Activated naive CD4-positive, alpha-beta T cell treated with anti-CD3 and anti-CD28 coated beads, Interleukin-2, amount 10 ng/mL, durations not matched to agents 7 days and 5 days (primary cell): Measurements from ENCODE around the gene C3orf22.

Experiments
- CTCF ChIA-PET: fragments of 350-600 bp; sonication (Branson Sonifier 250); formaldehyde crosslinking; loops from one replicate; lab custom pipeline; 2021; ENCODE audit warnings: antibody characterized with exemption; lab: Charles Lee
- DNase-seq: peaks from one replicate; pipeline ENCODE4 v3.0.0-alpha.2; 2020
- H3K27ac Mint-ChIP-seq: one replicate; pipeline ENCODE4 v1.8.0; 2021; ENCODE audit warnings: mild to moderate bottlenecking, moderate library complexity, mixed read lengths
- H3K27me3 Mint-ChIP-seq: one replicate; pipeline ENCODE4 v1.8.0; 2021; ENCODE audit warnings: mild to moderate bottlenecking, mixed read lengths
- H3K36me3 Mint-ChIP-seq: one replicate; pipeline ENCODE4 v1.8.0; 2021; ENCODE audit warnings: mixed read lengths
- H3K4me1 Mint-ChIP-seq: one replicate; pipeline ENCODE4 v1.8.0; 2021; ENCODE audit warnings: mixed read lengths
- H3K4me3 Mint-ChIP-seq: one replicate; pipeline ENCODE4 v1.8.0; 2021; ENCODE audit warnings: mild to moderate bottlenecking, moderate library complexity, mixed read lengths
- H3K9me3 Mint-ChIP-seq: one replicate; pipeline ENCODE4 v1.8.0; 2021; ENCODE audit warnings: mixed read lengths

The C3orf22 gene

GRCh38 chr3:126531051-126531330 lies 27.7 kb downstream of the C3orf22 start:
- CTCF ChIA-PET: interaction anchor here (1.0 kb wide), 1 partner anchor 8 kb away, joined by 3 read pairs; no protein-coding TSS in a partner anchor
- no peaks in the 10 kb centered on the region for H3K36me3 Mint-ChIP-seq
- peaks cover 28% of the 10 kb centered on the region for H3K27me3 Mint-ChIP-seq

DNA sequence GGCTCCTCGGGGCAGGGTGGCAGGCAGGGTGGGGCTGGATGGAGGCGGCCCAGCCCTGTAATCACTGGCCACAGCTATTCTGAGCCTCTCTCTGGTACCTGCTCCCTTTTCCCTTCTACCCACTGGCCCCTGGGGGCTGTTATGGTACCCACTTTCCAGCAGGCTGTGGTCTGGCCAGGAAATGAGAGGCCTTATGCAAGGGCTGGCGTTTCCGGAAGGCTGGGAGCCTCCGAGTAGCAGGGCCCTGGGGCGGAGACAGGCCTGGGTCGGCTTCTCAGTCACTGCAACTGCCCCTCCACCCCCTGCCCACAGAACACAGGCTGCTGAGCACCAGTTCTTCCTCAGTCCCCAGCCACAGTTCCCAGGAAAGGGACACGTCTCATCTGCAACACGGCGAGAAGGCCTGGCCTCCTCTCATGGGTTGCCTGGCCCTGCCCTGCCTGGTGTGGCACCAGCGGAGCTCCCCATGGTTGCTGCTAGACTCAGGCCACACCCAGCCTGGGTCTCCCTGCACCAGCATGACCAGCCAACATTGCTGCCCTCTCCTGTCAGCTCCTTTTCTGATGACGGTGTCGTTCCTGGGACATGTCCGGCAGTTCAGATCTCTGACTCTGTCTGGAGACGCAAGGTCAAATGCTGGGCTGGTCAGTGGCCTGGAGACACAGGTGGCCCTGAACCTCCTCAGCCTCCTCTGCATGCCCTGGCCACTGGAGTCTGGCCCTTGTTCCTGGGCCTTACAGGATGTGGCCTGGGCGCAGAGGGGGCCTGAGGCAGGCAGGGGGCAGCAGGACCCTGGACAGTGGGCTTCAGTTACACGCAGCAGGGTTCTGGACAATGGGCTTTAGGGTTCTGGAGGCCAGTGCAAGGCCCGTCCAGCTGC lies 28.3 kb downstream of the C3orf22 start:
- H3K4me1 Mint-ChIP-seq: no peaks in the 10 kb centered on the region
- H3K36me3 Mint-ChIP-seq: no peaks in the 10 kb centered on the region
- peaks cover 28% of the 10 kb centered on the region for H3K27me3 Mint-ChIP-seq
- CTCF ChIA-PET: interaction anchor here (1.0 kb wide), 1 partner anchor 8 kb away, joined by 3 read pairs; no protein-coding TSS in a partner anchor
- DNase-seq: no peak
- H3K4me3 Mint-ChIP-seq: no peak overlapping the region
- no peaks in the 10 kb centered on the region for H3K9me3 Mint-ChIP-seq
- no peak overlapping the region for H3K27ac Mint-ChIP-seq

More at GRCh38 chr3:126531051-126531330, 27.7 kb downstream of the C3orf22 start:
- no peak for DNase-seq
- Mint-ChIP-seq H3K27ac (no peak overlapping the region), H3K4me1 (no peaks in the 10 kb centered on the region), H3K4me3 (no peak overlapping the region), H3K9me3 (no peaks in the 10 kb centered on the region)

DNA sequence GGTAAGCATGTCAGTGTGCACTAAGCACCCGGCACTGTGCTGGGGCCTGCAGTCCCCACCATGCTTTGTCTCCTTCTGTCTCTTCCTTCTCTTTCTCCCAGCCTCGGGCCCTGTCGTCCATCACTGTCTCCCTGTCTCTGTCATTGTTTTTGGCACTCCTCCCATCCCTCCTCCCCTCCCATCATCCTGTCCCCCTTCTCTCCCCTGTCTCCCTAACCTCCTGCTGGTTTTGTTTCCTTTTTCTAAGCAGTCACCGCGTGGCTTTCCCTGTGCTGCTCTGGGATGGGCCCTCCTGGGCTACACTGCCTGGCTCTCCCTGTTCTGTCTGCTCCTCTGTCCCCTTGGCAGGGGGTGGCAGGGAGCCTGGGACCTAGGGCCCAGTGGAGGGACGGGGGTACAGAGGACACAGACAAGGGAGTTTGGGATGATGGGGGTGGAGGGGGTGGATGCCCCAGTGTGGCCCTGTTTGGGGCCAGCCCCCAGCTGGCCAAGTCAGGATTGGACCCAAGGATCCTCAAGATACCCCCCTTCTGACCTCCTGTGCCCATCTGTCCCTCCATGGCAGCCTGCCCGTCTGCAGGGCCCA lies 29.1 kb downstream of the C3orf22 start:
- no peaks in the 10 kb centered on the region for H3K36me3 Mint-ChIP-seq
- H3K9me3 Mint-ChIP-seq: no peaks in the 10 kb centered on the region
- no peak overlapping the region for H3K4me3 Mint-ChIP-seq
- H3K27me3 Mint-ChIP-seq: peaks cover 34% of the 10 kb centered on the region
- no peak for DNase-seq
- CTCF ChIA-PET: no interaction called here
- H3K4me1 Mint-ChIP-seq: no peaks in the 10 kb centered on the region
- no peak overlapping the region for H3K27ac Mint-ChIP-seq

- H3K27me3 Mint-ChIP-seq: peaks cover 36% of the 10 kb centered on the region
- H3K4me1 Mint-ChIP-seq: no peaks in the 10 kb centered on the region
- H3K9me3 Mint-ChIP-seq: no peaks in the 10 kb centered on the region
- CTCF ChIA-PET: no interaction called here
- no peak for DNase-seq
- no peak overlapping the region for H3K27ac Mint-ChIP-seq
- no peaks in the 10 kb centered on the region for H3K36me3 Mint-ChIP-seq
- H3K4me3 Mint-ChIP-seq: no peak overlapping the region
These were observed 29.8 kb downstream of the C3orf22 start for GRCh38 chr3:126528800-126529541.

GRCh38 chr3:126528419-126528799 lies 30.3 kb downstream of the C3orf22 start:
- Mint-ChIP-seq H3K4me1 (no peaks in the 10 kb centered on the region), H3K27ac (no peak overlapping the region), H3K4me3 (no peak overlapping the region), H3K27me3 (peaks cover 36% of the 10 kb centered on the region), H3K36me3 (no peaks in the 10 kb centered on the region), H3K9me3 (no peaks in the 10 kb centered on the region)
- DNase-seq: no peak
- CTCF ChIA-PET: no interaction called here

- no peak overlapping the region for H3K27ac Mint-ChIP-seq
- H3K27me3 Mint-ChIP-seq: peaks cover 42% of the 10 kb centered on the region
- H3K36me3 Mint-ChIP-seq: no peaks in the 10 kb centered on the region
- H3K9me3 Mint-ChIP-seq: no peaks in the 10 kb centered on the region
- H3K4me3 Mint-ChIP-seq: no peak overlapping the region
- H3K4me1 Mint-ChIP-seq: no peaks in the 10 kb centered on the region
- CTCF ChIA-PET: no interaction called here
- DNase-seq: no peak
These were observed 31.1 kb downstream of the C3orf22 start for GRCh38 chr3:126527455-126528211.

- H3K36me3 Mint-ChIP-seq: no peaks in the 10 kb centered on the region
- no peaks in the 10 kb centered on the region for H3K4me1 Mint-ChIP-seq
- CTCF ChIA-PET: no interaction called here
These were observed 31.7 kb downstream of the C3orf22 start for GRCh38 chr3:126527006-126527405.

DNA sequence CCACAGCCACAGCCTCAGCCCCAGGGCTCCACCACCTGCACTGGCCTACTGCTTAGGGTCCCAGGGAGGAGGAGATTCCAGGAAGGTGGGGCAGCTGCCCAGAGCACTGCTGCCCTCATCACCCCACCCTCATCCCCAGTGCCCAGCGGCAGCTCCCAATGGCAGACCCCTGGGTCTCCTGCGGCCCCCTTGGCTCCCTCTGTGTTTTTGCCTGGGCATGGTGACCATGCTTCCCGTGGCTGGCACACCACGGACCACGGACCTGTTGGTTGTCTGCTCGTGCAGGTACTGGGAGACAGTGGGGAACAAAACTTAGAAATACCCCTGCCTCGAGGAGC lies 32.1 kb downstream of the C3orf22 start:
- Mint-ChIP-seq H3K4me1 (no peaks in the 10 kb centered on the region), H3K36me3 (no peaks in the 10 kb centered on the region), H3K4me3 (no peak overlapping the region), H3K27me3 (peaks cover 51% of the 10 kb centered on the region), H3K27ac (no peak overlapping the region), H3K9me3 (no peaks in the 10 kb centered on the region)
- CTCF ChIA-PET: no interaction called here
- DNase-seq: no peak

More at GRCh38 chr3:126527006-126527405, 31.7 kb downstream of the C3orf22 start:
- Mint-ChIP-seq H3K27me3 (peaks cover 47% of the 10 kb centered on the region), H3K27ac (no peak overlapping the region), H3K4me3 (no peak overlapping the region), H3K9me3 (no peaks in the 10 kb centered on the region)
- DNase-seq: no peak

GRCh38 chr3:126525853-126526667 lies 32.7 kb downstream of the C3orf22 start:
- H3K36me3 Mint-ChIP-seq: no peaks in the 10 kb centered on the region
- peaks cover 54% of the 10 kb centered on the region for H3K27me3 Mint-ChIP-seq
- no peak for DNase-seq
- H3K9me3 Mint-ChIP-seq: no peaks in the 10 kb centered on the region
- H3K27ac Mint-ChIP-seq: no peak overlapping the region
- no peak overlapping the region for H3K4me3 Mint-ChIP-seq
- CTCF ChIA-PET: no interaction called here
- no peaks in the 10 kb centered on the region for H3K4me1 Mint-ChIP-seq

DNA sequence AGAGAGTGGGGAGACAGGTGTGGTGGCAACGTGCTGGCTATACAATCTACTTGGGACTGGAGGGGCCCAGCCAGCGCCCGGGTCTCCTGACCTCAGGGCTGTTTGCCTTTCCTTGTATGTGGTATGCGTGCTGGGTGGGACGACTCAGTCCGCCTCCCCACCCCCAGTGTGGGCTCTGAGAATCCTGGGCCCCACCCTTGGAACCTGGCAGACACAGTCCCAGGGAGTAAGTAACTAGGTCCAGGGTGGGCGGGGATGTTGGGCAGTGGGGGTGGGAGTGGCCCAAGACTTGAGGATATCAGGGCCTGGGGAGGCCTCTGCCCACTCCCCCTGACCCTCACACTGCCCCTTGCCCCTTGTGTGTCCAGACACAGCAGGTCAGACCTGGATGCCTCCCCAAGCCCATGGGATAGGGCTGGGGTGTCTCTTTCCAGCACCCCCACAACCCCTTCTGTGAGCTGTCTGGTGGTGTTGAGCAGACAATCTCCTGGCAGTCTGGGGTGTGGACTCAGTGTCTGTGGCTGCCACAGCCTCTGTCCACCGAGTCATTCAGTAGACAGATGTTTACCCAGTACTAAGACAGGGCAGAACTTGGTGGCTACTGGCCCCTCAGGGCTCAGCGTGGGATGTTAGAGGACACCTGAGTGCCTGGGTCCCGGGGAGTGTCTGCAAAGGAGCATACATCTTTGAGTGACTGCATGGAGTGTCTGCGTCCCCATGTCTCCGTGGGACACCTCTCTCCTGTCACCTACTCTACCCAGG lies 33.5 kb downstream of the C3orf22 start:
- Mint-ChIP-seq H3K36me3 (no peaks in the 10 kb centered on the region), H3K4me1 (no peaks in the 10 kb centered on the region), H3K4me3 (no peak overlapping the region), H3K27ac (no peak overlapping the region), H3K27me3 (peaks cover 51% of the 10 kb centered on the region), H3K9me3 (no peaks in the 10 kb centered on the region)
- CTCF ChIA-PET: no interaction called here
- no peak for DNase-seq

DNA sequence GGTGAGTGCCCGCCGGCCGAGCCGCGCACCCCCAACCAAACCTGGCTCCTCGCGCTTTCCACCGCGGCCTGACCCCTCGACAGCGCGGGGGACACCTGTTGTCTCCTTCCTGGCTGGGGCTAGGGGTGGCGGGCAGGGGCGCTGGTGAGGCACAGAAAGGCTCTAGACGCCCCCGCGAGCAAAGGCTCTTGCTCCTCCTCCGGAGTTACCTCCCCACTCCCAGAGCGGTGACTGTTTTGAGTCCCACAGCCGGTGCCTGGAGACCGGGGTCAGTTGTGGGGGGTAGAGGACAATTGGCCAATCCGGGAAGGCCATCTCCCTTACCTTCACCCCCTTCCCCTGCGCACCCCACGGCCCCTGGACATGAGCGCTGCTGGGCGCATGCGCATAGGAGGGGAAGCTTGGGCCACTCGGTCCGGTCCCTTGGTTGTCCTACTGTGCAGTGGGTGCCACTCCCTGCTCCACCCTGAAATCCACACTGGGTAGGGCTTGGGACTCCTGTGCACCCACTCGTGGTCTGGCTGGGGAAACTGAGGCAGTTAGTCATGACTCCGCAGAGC lies 34.2 kb downstream of the C3orf22 start:
- CTCF ChIA-PET: no interaction called here

GRCh38 chr3:126523745-126524428 lies 34.8 kb downstream of the C3orf22 start, which contains the start of gene CHST13:
TSS of gene CHST13 (plus strand) at chr3:126524155. CDS start at chr3:126524333, 178 bp downstream.
- H3K4me1 Mint-ChIP-seq: no peaks in the 10 kb centered on the region
- CTCF ChIA-PET: interaction anchor here (1.0 to 1.6 kb wide), 5 partner anchors 11 to 1025 kb away, joined by 3 to 6 read pairs (median 4); no protein-coding TSS in a partner anchor
- no peaks in the 10 kb centered on the region for H3K36me3 Mint-ChIP-seq
- DNase-seq: no peak
- H3K4me3 Mint-ChIP-seq: no peak within 1 kb of the TSS
- peaks cover 63% of the 10 kb centered on the region for H3K27me3 Mint-ChIP-seq
- H3K27ac Mint-ChIP-seq: no peak within 1 kb of the TSS
- H3K9me3 Mint-ChIP-seq: no peaks in the 10 kb centered on the region

More for the DNA sequence above, 34.2 kb downstream of the C3orf22 start:
- H3K27me3 Mint-ChIP-seq: peaks cover 58% of the 10 kb centered on the region
- H3K36me3 Mint-ChIP-seq: no peaks in the 10 kb centered on the region
- DNase-seq: no peak
- H3K27ac Mint-ChIP-seq: no peak overlapping the region
- H3K4me1 Mint-ChIP-seq: no peaks in the 10 kb centered on the region
- H3K9me3 Mint-ChIP-seq: no peaks in the 10 kb centered on the region
- H3K4me3 Mint-ChIP-seq: no peak overlapping the region
